Kidney tubule cell (primary cell): Measurements from ENCODE around the gene GRM8.
A peak's percentile ranks its signal among the peaks of the same experiment; 100 is the strongest.

Experiments used
- DNase-seq: peaks from one replicate; pipeline ENCODE4 v3.0.0-alpha.2; 2018; ENCODE audit warnings: low spot score

Gene GRM8

DNA sequence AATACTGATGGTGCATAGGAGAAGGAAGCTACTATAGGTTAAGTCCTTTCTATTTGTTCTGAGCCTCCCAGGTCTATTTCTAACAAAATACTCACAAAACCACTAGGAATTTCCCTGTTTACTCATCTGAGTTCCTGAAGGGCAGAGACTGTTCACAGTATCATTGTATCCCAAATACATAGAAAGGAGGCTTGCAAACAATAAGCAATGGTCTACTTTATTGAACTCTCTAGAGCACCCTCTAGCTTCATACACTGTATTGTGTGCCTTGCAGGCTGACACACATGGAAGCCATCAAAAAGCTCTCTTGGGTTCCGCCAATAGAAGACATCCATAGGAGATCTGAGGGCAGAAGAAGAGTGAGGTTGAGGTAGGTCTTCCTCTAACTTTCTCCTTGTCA is 826.1 kb downstream of the GRM8 start:
- DNase-seq: peak; percentile 36

DNA sequence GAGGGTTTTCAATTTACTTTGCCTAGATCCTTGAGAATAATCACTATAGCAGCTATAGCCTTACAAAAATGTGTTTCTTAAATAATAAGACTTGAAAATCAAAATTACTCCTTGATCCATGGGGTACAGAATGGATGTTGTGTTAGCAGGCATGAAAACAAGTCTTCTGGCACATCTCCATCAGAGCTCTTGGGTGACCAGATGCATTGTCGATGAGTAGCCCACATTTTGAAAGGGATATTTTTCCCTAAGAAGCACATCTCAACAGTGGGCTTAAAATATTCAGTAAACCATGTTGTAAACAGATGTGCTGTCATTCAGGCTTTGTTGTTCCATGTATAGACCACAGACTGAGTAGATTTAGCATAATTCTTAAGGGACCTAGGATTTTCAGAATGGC is 827.8 kb downstream of the GRM8 start:
- no peak for DNase-seq

DNA sequence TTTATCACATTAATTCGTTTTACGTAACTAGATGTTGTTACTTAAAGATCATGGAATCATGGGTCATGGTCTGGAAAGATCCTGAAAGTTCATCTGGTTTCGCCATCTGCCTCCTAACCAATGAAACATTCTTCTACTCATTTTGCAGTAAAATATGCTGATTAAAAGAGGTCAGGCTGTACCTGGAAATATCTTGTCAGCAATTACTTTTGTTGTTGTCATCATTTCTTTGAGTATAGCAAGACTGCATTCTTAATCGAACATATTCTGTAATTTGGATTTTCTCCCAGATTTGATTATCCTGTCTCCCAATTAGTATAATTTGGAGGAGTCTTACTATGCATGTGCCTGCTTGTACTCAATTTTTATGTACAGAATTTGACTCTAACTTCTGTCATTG is 833.7 kb downstream of the GRM8 start:
- DNase-seq: no peak

DNA sequence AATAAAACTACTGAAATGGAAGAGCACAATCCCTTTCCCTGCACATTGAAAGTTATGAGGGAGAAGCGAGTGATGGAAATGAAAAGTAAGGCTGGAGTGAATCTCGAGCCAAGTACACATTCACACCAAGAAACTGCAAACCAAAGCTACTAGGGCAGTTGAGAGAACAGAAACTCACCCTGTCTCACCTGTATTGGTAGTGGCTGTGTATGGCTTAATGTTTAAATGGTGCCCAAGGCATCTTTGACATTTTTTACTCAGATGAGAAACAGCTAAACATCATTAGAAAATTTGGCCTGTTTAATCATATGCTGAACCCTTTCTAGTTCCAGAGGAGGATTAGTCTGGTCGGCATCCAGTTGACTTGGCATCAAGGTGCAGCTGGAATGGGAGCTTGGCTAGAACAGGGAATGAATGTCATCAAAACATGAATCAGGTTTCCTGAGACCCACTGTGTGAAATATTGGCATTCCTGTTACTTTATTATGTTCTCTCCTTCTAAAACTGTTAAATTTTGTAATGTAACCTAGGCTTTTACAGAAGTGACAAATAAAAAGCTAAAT is 840.8 kb downstream of the GRM8 start:
- no peak for DNase-seq

DNA sequence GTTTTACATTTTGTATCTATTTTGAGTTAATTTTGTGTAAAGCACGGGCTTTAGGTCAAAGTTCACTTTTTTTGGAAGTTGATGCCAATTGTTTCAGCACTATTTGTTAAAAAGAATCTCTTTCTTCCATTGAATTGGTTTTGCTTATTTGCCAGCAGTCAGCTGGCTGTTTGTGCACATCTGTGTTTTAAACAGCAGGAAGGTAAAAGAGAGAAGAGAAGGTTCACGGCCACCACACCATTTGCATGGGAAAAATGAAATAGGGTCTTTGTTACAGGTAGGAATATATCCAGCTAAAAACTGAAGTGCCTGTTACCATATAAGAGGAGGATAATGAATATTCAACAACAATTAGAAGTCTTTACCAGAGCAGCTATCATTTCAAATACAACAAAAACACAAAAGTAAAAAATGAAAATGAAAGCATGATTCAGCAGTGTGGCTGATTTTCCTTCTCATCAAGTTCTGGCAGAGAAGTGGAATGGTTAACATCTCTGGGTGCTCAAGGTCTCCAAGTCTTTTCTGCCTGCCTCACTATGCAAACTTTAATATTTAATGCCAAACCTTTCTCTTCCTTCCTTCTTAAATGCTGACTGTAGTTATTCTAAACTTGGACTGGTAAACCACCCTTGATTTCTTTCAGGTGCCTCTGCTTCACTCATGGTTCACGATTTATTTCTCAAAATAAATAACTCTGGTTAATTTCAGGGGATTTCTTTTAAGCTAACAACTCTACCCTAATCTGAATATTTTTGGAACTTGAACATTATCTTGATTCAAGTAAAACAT is 841.5 kb downstream of the GRM8 start:
- no peak for DNase-seq

DNA sequence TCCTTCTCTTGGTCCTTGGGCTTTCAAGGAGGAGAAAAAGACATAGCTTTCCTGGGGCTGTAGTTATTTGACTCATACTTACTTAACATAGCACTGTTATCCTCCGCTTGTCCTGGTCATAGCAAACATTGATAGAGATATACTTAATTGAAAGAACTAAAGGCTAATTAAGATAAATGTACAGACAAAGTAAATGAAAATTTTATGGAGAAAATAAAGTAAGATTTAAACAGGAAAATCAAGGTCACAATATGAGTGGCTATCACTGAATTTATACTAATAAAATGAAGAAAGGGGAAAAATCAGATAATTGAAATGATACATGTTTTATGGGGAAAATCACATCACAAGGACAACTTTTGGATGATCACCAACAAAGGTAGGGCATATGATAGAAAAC is 849.7 kb downstream of the GRM8 start:
- DNase-seq: no peak

DNA sequence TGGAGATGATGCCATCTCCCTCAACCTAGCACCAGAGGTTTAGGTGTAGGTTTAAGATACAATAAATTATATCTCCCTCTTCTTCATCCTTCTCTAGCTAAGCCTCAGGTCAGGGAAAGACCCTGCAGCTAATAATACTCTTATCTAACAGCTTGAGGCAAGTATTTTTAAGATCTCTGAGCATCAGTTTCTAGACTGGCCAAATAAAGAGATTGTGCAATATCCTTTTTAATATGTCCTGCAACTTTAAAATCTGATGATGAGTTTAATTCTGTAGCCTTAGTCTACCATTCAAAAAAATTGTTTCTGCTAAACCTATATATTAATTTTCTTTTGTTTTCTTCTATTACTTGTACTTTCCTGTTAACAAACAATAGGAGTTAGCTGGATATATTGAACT is 850.8 kb downstream of the GRM8 start:
- DNase-seq: no peak

DNA sequence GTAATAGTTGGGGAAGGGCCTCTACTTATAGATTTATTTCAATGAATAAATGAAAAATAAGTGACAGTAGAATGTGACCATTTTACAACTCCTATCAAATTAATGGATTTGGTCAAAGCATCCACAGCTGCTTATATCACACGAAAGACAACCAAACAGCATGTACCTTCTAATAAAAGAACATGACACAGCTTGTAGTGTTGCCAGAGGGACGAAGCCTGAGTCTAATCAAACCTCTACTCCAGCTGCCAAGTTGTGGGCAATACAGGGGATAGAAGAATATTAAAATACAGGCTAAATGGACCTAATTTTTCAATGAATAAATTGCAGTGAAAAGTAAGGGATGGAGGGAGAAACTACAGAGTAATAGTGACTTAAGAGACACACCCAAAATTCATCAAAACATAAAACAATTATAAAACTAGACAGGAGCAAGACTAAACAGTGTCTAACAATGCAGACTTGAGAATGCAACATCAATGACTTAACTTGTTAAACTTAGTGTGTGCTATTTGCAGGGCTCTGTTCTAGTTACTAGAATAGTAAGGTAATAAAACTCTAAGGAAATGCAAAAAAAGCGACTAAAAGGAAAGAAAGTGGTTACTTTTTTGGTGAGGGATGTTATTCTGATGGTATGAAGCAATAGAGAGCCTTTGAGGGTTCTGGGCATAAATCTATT is 853.8 kb downstream of the GRM8 start:
- no peak for DNase-seq

DNA sequence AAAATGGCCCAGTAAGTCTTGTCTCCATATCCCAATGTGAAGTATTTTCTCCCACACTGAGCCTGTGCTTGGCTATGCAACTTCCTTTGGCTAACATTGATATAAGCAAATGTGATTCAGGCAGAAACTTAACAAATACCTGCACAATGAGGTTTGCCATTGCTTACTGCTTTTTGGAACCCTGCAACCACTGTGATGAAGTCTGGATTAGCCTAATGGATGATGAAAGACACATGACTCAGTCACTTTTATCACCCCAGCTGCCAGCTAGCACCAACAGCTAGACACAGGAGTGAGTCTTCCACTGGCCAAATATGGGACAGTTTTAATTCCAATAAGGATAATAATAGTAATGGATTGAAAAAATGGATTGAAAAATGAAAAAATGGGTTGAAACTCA is 854.5 kb downstream of the GRM8 start:
- peak; percentile 34 for DNase-seq

DNA sequence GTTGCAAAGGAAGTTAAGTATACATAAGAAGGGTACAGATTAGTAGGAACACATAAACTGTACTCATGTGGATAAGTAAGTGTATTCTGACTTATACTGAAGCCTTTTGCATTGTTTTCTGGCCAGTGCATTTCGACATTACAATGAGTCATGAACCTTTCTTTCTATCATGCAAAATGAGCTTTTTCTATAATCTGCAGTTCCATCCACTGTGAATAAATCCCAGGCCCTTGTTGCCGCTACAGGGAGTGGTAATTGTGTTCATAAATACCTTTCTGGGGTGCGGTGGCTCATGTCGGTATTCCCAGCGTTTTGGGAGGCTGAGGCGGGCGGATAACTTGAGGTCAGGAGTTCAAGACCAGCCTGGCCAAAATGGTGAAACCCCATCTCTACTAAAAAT is 858.3 kb downstream of the GRM8 start:
- DNase-seq: no peak
